ENCODE measurements around the gene DAGLB.
A peak's percentile ranks its signal among the peaks of the same experiment; 100 is the strongest.

DAGLB gene, protein sequence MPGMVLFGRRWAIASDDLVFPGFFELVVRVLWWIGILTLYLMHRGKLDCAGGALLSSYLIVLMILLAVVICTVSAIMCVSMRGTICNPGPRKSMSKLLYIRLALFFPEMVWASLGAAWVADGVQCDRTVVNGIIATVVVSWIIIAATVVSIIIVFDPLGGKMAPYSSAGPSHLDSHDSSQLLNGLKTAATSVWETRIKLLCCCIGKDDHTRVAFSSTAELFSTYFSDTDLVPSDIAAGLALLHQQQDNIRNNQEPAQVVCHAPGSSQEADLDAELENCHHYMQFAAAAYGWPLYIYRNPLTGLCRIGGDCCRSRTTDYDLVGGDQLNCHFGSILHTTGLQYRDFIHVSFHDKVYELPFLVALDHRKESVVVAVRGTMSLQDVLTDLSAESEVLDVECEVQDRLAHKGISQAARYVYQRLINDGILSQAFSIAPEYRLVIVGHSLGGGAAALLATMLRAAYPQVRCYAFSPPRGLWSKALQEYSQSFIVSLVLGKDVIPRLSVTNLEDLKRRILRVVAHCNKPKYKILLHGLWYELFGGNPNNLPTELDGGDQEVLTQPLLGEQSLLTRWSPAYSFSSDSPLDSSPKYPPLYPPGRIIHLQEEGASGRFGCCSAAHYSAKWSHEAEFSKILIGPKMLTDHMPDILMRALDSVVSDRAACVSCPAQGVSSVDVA

DNA sequence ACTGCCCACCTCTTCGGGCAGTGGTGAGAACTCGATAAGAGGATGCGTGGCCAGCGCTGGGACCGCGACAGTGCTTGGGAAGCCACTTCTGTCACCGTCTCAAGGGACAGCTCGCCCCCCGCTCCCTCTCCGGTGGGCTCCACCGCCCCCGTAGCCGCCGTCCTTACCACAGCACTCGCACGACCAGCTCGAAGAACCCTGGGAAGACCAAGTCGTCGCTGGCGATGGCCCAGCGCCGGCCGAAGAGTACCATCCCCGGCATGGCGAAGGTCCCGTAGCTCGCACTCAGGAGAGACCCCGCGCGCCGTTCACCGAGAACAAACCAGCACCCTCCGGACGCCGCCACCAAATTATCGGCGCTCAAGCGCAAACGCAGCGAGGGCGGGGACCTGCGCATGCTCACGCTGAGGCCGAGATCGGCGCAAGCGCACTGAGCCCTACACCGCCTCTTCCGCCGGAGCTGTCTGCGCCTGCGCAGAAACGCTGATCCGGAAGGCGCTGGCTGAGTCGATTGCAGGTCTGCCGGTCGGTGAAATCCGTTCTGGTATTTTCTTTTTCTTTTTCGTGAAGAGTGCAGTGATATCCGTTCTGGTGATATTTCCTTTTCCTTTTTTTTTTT lies at the start of gene DAGLB:
Gene DAGLB (minus strand): TSS at position 374 of the 619 bp plus-strand sequence. CDS start 112 bp downstream, at position 262.
- Histone ChIP-seq H3K4me3 (ENCODE audit: low read length in 2 of 2) (peak within 1 kb of the TSS; percentile 93 to 96), H3K27ac (ENCODE audit: low read depth in 2 of 2, low read length in 2 of 2) (peak within 1 kb of the TSS; percentile 92 to 96)

DNA sequence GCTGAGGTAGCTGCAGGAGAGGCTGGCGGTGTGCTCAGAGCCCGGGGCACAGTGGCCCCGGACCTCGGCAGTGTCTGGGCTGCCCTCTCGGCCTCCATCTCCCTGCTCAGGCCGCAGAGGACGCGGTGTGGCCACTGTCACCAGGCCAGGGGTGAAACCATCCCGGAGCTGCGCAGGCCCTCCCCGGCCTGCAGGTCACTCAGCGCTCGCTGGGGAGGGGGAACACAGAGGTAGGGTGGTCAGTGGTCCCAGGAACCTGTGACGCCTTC lies 49.8 kb upstream of the DAGLB start:
- Histone ChIP-seq H3K4me3 (ENCODE audit: low read length in 2 of 2) (no peak overlapping the region), H3K27ac (ENCODE audit: low read depth in 2 of 2, low read length in 2 of 2) (no peak overlapping the region), H3K4me1 (ENCODE audit: control insufficient read depth in 2 of 2, insufficient read depth in 2 of 2, low read length in 2 of 2) (no peaks in the 10 kb centered on the region), H3K9me3 (ENCODE audit: control insufficient read depth in 2 of 2, low read length in 2 of 2) (no peaks in the 10 kb centered on the region), H3K36me3 (ENCODE audit: control insufficient read depth in 2 of 2, insufficient read depth in 2 of 2, low read length in 2 of 2) (no peaks in the 10 kb centered on the region), H3K27me3 (ENCODE audit: control insufficient read depth in 2 of 2, insufficient read depth in 2 of 2, low read length in 2 of 2) (no peaks in the 10 kb centered on the region), H3K9ac (ENCODE audit: low read depth in 1 of 2, low read length in 2 of 2) (no peak overlapping the region)

More for the DNA sequence above, at the start of gene DAGLB:
- H3K9me3 ChIP-seq (ENCODE audit: control insufficient read depth in 2 of 2, low read length in 2 of 2), result no peaks in the 10 kb centered on the region
- H3K4me1 ChIP-seq (ENCODE audit: control insufficient read depth in 2 of 2, insufficient read depth in 2 of 2, low read length in 2 of 2), result peaks cover 4 to 7% of the 10 kb centered on the region in 2 donors
- H3K36me3 ChIP-seq (ENCODE audit: control insufficient read depth in 2 of 2, insufficient read depth in 2 of 2, low read length in 2 of 2), result peaks cover 17% of the 10 kb centered on the region in 2 donors
- H3K27me3 ChIP-seq (ENCODE audit: control insufficient read depth in 2 of 2, insufficient read depth in 2 of 2, low read length in 2 of 2), result no peaks in the 10 kb centered on the region
- peak within 1 kb of the TSS; percentile 97 to 99 for H3K9ac ChIP-seq (ENCODE audit: low read depth in 1 of 2, low read length in 2 of 2)

DNA sequence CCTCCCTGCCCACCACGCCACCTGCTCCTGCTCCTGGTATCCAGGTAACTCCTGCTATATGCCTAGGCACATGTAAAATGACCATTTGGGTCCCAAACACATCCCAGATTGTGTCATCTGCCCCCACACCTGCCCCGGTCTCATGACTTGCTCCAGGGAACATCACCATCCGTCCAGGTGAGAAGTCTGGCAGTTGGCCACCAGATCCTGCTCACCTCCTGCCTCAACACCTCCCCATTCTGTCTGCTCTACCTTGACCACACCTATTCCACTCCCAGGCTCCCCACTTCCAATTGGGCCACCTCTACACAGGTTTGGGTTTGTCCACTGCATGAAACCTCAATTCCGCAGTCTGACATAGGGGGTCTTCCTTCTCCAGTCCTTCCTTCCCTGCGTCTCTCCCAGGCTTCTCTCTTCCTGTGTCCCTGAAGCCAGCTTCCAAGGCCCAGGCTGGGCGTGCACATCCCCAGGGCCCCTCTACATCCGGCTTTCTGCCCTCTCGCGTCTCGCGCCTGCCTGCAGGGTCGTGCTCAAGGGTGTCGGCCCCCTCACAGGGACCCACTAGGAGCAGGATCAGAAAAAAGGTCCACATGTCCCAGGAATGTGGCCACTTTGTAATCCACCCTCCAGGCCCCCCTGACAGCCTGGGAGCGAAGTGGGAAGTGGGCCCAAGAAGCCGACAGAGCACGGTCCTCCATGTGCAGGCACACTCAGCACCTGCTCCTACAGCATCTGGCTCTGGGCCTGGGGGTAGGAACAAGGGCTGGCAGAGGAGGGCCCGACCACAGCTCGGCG lies 49.3 kb upstream of the DAGLB start:
- H3K9ac ChIP-seq (ENCODE audit: low read depth in 1 of 2, low read length in 2 of 2), result no peak overlapping the region
- no peak overlapping the region for H3K4me3 ChIP-seq (ENCODE audit: low read length in 2 of 2)
- H3K27ac ChIP-seq (ENCODE audit: low read depth in 2 of 2, low read length in 2 of 2), result no peak overlapping the region
- H3K27me3 ChIP-seq (ENCODE audit: control insufficient read depth in 2 of 2, insufficient read depth in 2 of 2, low read length in 2 of 2), result no peaks in the 10 kb centered on the region
- no peaks in the 10 kb centered on the region for H3K4me1 ChIP-seq (ENCODE audit: control insufficient read depth in 2 of 2, insufficient read depth in 2 of 2, low read length in 2 of 2)
- H3K9me3 ChIP-seq (ENCODE audit: control insufficient read depth in 2 of 2, low read length in 2 of 2), result no peaks in the 10 kb centered on the region
- no peaks in the 10 kb centered on the region for H3K36me3 ChIP-seq (ENCODE audit: control insufficient read depth in 2 of 2, insufficient read depth in 2 of 2, low read length in 2 of 2)

DNA sequence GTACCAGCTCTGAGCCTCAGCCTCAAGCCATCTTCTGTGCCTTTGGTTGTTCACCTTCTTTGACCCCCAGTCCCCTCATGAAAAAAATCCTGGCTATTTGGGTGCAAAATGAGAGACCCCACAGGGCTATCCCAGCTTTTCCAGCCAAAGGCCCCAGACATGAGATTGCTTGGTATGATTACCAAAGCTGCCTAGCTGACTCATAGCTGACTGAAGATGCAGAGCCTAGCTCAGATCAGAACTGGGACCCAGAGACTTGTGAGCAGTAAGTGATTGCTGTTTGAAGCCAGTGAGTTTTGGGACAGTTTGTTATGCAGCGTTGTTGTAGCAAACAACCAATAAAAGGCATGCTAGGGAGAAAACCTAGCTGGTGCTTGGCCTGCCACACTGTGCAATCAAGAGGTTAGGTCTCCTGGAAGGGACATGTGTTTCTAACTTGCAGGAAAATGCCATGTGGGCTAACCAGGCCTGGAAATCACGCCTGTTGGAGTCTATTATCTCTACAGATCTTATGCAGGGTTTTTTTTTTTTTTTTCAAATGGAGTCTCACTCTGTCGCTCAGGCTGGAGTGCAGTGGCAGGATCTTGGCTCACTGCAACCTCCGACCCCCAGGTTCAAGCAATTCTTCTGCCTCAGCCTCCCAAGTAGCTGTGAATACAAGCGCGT lies 48.0 kb upstream of the DAGLB start:
- Histone ChIP-seq H3K27ac (ENCODE audit: low read depth in 2 of 2, low read length in 2 of 2) (no peak overlapping the region), H3K9ac (ENCODE audit: low read depth in 1 of 2, low read length in 2 of 2) (no peak overlapping the region), H3K4me1 (ENCODE audit: control insufficient read depth in 2 of 2, insufficient read depth in 2 of 2, low read length in 2 of 2) (no peaks in the 10 kb centered on the region), H3K36me3 (ENCODE audit: control insufficient read depth in 2 of 2, insufficient read depth in 2 of 2, low read length in 2 of 2) (no peaks in the 10 kb centered on the region), H3K4me3 (ENCODE audit: low read length in 2 of 2) (no peak overlapping the region), H3K9me3 (ENCODE audit: control insufficient read depth in 2 of 2, low read length in 2 of 2) (no peaks in the 10 kb centered on the region), H3K27me3 (ENCODE audit: control insufficient read depth in 2 of 2, insufficient read depth in 2 of 2, low read length in 2 of 2) (no peaks in the 10 kb centered on the region)

DNA sequence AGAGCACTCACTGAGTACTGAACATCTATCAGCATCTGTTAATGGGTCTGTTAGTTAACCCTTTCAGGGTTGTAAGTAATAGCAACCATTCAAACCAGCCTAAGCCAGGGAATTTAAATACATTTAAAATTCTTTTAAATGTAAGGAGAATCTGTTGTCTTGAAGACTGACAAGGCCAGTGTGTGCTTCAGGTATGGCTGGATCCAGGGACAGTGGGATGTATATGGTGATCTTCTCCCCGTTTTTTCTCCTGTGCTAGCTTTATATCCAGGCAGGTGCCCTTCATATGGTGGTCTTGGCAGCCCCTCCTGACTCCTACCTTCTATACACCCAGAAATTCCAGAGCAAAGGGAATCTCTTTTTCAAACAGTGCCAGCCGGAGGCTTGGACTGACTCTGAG lies 46.6 kb upstream of the DAGLB start:
- no peaks in the 10 kb centered on the region for H3K9me3 ChIP-seq (ENCODE audit: control insufficient read depth in 2 of 2, low read length in 2 of 2)
- no peak overlapping the region for H3K27ac ChIP-seq (ENCODE audit: low read depth in 2 of 2, low read length in 2 of 2)
- no peak overlapping the region for H3K4me3 ChIP-seq (ENCODE audit: low read length in 2 of 2)
- H3K27me3 ChIP-seq (ENCODE audit: control insufficient read depth in 2 of 2, insufficient read depth in 2 of 2, low read length in 2 of 2), result no peaks in the 10 kb centered on the region
- H3K36me3 ChIP-seq (ENCODE audit: control insufficient read depth in 2 of 2, insufficient read depth in 2 of 2, low read length in 2 of 2), result no peaks in the 10 kb centered on the region
- H3K9ac ChIP-seq (ENCODE audit: low read depth in 1 of 2, low read length in 2 of 2), result no peak overlapping the region
- H3K4me1 ChIP-seq (ENCODE audit: control insufficient read depth in 2 of 2, insufficient read depth in 2 of 2, low read length in 2 of 2), result no peaks in the 10 kb centered on the region

DNA sequence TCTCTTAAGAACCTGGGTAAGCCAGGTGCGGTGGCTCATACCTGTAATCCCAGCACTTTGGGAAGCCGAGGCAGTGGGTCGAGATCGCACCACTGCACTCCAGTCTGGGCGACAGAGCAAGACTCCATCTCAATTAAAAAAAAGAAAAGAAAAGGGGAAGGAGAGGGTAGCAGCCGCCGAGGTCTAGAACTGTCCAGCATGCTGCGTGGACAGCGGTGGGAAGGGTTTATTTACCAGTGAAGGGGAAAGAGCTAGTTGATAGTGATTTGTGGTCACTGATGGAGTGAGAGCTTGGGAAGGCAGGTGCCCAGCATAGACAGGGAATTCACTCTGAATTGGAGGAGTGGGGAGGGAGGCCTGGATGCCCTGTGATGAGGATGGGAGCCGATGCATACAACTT lies 43.4 kb upstream of the DAGLB start:
- Histone ChIP-seq H3K9ac (ENCODE audit: low read depth in 1 of 2, low read length in 2 of 2) (no peak overlapping the region), H3K36me3 (ENCODE audit: control insufficient read depth in 2 of 2, insufficient read depth in 2 of 2, low read length in 2 of 2) (no peaks in the 10 kb centered on the region), H3K4me1 (ENCODE audit: control insufficient read depth in 2 of 2, insufficient read depth in 2 of 2, low read length in 2 of 2) (no peaks in the 10 kb centered on the region), H3K4me3 (ENCODE audit: low read length in 2 of 2) (no peak overlapping the region), H3K27me3 (ENCODE audit: control insufficient read depth in 2 of 2, insufficient read depth in 2 of 2, low read length in 2 of 2) (no peaks in the 10 kb centered on the region), H3K27ac (ENCODE audit: low read depth in 2 of 2, low read length in 2 of 2) (no peak overlapping the region), H3K9me3 (ENCODE audit: control insufficient read depth in 2 of 2, low read length in 2 of 2) (no peaks in the 10 kb centered on the region)

DNA sequence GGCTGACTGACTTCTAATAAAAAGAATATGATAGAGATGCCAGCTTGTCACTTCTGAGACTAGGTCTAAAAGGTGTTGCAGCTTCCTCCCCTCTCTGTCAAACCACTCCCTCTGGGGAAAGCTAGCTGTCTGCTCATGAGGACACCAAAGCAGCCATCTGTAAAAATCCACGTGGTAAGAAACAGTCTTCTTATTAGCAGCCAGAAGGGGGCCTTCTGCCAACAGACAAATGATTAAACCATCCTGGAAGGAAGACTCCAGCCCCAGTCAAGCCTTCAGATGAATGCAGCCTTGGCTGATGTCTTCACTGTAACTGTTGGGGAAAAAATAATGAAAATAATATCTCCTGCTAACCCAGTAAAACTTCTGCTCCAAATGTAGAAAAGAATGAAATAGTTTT lies 41.9 kb upstream of the DAGLB start:
- Histone ChIP-seq H3K27ac (ENCODE audit: low read depth in 2 of 2, low read length in 2 of 2) (no peak overlapping the region), H3K4me1 (ENCODE audit: control insufficient read depth in 2 of 2, insufficient read depth in 2 of 2, low read length in 2 of 2) (peaks cover 0 to 2% of the 10 kb centered on the region in 2 donors), H3K27me3 (ENCODE audit: control insufficient read depth in 2 of 2, insufficient read depth in 2 of 2, low read length in 2 of 2) (no peaks in the 10 kb centered on the region), H3K36me3 (ENCODE audit: control insufficient read depth in 2 of 2, insufficient read depth in 2 of 2, low read length in 2 of 2) (no peaks in the 10 kb centered on the region), H3K4me3 (ENCODE audit: low read length in 2 of 2) (no peak overlapping the region), H3K9me3 (ENCODE audit: control insufficient read depth in 2 of 2, low read length in 2 of 2) (no peaks in the 10 kb centered on the region), H3K9ac (ENCODE audit: low read depth in 1 of 2, low read length in 2 of 2) (no peak overlapping the region)

DNA sequence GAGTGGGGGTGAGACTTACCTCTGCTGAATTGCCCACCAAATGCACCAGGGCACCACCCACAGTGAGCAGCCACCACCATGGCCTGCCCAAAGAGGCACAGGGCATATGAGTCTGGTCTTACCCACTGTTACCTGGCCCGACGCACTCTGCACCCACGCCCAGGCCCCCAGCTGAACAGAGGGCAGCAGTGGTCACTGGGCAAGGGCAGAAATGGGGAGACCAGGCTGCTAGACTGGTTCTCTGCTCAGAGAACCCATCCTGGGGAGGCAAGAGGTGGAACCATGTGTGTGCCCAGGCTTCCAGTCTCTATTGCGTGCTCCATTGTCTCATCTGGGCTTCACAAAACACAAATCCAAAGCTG lies 39.4 kb upstream of the DAGLB start:
- no peak overlapping the region for H3K4me3 ChIP-seq (ENCODE audit: low read length in 2 of 2)
- H3K36me3 ChIP-seq (ENCODE audit: control insufficient read depth in 2 of 2, insufficient read depth in 2 of 2, low read length in 2 of 2), result no peaks in the 10 kb centered on the region
- H3K27ac ChIP-seq (ENCODE audit: low read depth in 2 of 2, low read length in 2 of 2), result no peak overlapping the region
- H3K9ac ChIP-seq (ENCODE audit: low read depth in 1 of 2, low read length in 2 of 2), result no peak overlapping the region
- no peaks in the 10 kb centered on the region for H3K9me3 ChIP-seq (ENCODE audit: control insufficient read depth in 2 of 2, low read length in 2 of 2)
- H3K27me3 ChIP-seq (ENCODE audit: control insufficient read depth in 2 of 2, insufficient read depth in 2 of 2, low read length in 2 of 2), result no peaks in the 10 kb centered on the region
- H3K4me1 ChIP-seq (ENCODE audit: control insufficient read depth in 2 of 2, insufficient read depth in 2 of 2, low read length in 2 of 2), result peaks cover 7 to 13% of the 10 kb centered on the region in 2 donors

DNA sequence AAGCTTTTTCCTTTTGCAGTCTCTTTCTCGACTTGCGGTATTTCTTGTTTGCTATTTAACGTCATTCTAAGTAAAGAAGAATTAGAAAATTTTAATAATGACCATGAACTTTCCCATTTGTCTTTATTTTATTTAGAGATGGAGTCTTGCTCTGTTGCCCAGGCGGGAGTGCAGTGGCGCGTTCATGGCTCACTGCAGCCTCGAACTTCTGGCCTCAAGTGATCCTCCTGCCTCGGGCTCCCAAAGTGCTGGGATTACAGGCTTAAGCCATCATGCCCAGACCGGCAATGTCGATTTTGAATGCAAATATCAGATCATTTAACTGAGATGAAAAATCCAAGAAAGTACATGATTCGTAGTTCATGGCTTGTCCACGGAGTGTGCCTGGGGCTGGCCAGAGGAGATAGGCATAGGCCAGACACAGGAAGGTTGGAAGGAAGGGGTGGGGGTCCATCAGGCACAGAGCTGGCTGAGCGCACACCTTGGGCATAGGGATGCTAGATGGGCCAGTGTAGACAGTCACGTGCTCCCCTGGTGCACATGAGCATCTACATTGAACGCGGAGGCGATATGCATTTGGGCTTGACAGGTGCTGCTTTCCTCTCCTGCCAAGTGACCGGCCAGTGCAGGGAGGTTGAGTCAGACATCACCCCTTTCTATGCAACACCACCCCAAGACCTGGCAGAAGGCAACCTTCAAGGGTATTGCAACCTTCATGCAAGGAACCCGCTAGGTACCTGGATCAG lies 38.9 kb upstream of the DAGLB start:
- Histone ChIP-seq H3K27ac (ENCODE audit: low read depth in 2 of 2, low read length in 2 of 2) (no peak overlapping the region), H3K9ac (ENCODE audit: low read depth in 1 of 2, low read length in 2 of 2) (no peak overlapping the region), H3K9me3 (ENCODE audit: control insufficient read depth in 2 of 2, low read length in 2 of 2) (no peaks in the 10 kb centered on the region), H3K4me1 (ENCODE audit: control insufficient read depth in 2 of 2, insufficient read depth in 2 of 2, low read length in 2 of 2) (peaks cover 11 to 16% of the 10 kb centered on the region in 2 donors), H3K4me3 (ENCODE audit: low read length in 2 of 2) (no peak overlapping the region), H3K27me3 (ENCODE audit: control insufficient read depth in 2 of 2, insufficient read depth in 2 of 2, low read length in 2 of 2) (no peaks in the 10 kb centered on the region), H3K36me3 (ENCODE audit: control insufficient read depth in 2 of 2, insufficient read depth in 2 of 2, low read length in 2 of 2) (peaks cover 0 to 1% of the 10 kb centered on the region in 2 donors)
